GM08714 (cell line): ENCODE measurements around the gene MAP3K5.

Experiments used
- H3K4me3 ChIP-seq: fragments of 200-500 bp; sonication (Bioruptor generic); 2 replicates; pipeline ENCODE4 v1.5.1; 2014; ENCODE audit warnings: mild to moderate bottlenecking, low read length, inconsistent platforms
- ZNF274 ChIP-seq: IDR thresholded peaks from 2 replicates; pipeline ENCODE4 v1.6.1; 2012; ENCODE audit warnings: mild to moderate bottlenecking, low read depth, low read length

The MAP3K5 gene

GRCh38 chr6:136784271-136784664, 8.0 kb downstream of the MAP3K5 start:
- TF ChIP-seq ZNF274, result no peak
- peak overlapping the region; percentile 60 for H3K4me3 ChIP-seq

- H3K4me3 ChIP-seq, result peak overlapping the region; percentile 60
- TF ChIP-seq ZNF274, result no peak
These were observed 8.6 kb downstream of the MAP3K5 start for GRCh38 chr6:136783495-136784270.

DNA sequence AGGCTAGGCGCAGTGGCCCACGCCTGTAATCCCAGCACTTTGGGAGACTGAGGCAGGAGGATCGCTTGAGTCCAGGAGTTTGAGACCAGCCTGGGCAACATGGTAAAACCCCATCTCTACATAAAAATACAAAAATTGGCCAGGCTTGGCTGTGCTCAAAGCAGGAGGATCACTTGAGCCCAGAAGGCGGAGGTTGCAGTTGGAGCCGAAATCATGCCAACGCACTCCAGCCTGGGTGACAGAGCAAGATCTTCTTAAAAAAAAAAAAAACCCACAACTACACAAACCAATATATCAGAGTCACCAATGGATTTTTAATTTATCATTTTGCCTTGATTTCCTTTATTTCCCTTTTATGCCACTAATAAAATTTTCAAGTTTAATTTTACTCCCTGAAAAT, 9.3 kb downstream of the MAP3K5 start:
- no peak overlapping the region for H3K4me3 ChIP-seq
- TF ChIP-seq ZNF274, result no peak

- H3K4me3 ChIP-seq, result no peak overlapping the region
These were observed 10.1 kb downstream of the MAP3K5 start for GRCh38 chr6:136782021-136782770.

DNA sequence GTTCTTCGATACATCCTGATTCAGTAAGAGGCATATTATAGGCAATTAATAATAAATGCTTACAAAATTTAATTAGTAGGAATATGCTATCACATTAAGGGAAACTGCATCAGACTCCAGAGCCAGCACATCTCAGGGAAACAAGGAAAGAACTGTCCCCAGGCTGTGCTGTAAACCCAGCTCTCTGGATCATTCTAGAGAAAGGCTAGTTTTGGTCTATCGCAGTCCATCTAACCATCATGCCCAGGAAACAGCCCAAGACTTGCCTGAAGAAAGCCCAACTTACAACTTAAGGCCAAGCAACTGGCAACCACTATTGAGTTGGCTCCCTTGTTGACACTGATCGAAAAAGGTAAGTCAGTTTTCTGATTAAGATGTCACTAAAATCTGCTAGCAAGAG, 11.3 kb downstream of the MAP3K5 start:
- no peak overlapping the region for H3K4me3 ChIP-seq
- no peak for TF ChIP-seq ZNF274

More at GRCh38 chr6:136782021-136782770, 10.1 kb downstream of the MAP3K5 start:
- TF ChIP-seq ZNF274, result no peak

DNA sequence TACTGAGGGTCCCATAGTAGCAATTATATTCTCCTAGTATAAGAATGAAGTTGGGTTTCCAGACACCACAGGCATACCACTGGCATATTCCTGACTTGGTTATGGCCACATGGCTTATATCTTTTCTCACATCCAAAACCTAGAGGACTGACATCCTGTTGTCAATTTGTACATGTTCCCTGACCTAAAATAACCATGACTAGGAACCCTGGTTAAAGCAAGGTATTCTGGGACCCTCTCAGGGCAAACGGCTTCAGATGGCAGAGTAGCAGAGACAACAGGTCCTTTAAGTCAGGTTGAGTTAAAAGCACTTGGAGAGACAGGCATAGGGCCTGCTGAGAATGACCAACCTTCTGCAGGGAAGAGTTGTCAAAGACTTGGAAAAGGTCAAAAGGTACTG, 12.6 kb downstream of the MAP3K5 start:
- no peak for TF ChIP-seq ZNF274
- no peak overlapping the region for H3K4me3 ChIP-seq

DNA sequence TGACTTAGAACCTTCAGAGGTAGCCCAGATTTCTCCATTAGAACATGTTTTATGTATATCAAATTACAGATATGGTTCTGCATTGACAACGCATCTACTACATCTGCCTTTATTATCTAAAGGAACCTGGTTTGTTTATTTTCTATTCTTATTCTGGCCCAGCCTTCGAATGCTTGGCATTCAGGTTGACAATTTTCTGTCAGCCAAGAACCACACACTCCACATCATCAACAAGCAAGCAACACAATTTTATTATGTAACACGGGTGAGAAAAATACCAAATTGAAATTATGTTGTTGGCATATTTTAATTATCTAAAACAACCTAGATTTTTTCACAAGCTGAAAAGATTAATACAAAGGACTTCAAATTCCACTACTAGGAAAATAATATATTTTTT, 14.6 kb downstream of the MAP3K5 start:
- no peak overlapping the region for H3K4me3 ChIP-seq
- no peak for TF ChIP-seq ZNF274

DNA sequence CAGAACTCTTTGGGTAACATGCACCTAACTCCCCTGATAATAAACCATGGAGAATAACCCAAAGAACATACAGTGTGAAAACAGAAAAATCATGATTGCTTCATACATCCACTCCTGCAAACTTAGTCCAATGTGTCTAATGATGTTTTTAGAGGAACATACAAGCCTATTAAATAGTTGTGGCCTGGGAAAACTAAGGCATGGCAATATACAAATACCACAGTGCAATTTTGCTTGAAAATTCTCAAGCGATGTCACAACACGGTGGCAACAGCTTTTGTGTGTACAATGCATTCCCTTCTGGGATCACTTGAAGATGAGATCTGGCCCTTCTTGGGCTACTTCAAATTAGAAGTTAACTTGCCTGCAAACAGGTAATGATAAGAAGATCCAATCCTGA, 16.7 kb downstream of the MAP3K5 start:
- no peak overlapping the region for H3K4me3 ChIP-seq
- TF ChIP-seq ZNF274, result no peak

GRCh38 chr6:136775081-136775480, 17.2 kb downstream of the MAP3K5 start:
- no peak for TF ChIP-seq ZNF274
- no peak overlapping the region for H3K4me3 ChIP-seq

DNA sequence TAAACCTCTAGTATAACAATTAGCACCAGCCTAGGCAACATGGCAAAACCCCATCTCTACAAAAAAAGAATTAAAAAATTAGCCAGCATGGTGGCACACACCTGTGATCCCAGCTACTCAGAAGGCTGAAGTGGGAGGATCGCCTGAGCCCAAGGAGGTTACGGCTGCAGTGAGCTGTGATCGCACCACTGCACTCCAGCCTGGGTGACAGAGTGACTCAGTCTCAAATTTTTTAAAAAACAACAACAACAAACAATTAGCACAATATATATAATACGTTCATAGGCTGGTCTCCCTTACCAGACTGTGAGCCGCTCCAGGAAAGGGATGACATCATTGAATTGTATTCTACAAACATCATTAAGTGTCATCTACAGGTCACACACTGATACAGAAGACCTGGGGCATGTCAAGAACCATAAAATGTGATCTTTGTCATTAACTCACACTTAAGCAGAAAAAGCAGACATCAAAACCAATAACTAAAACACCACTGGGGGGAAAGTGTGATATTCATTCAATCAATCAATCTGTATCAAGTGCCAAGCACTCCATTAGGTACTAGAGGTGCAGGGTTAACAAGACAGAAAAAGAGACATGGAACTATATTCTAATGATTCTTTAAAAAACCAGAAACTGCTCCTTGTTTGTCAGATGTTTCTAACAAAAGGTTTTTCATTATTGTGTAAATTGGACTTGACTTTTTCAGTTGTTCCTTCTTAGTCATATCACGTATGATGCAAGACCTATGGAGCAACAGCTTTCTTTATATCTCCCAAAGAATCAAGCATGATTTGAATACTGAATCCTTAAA, 17.8 kb downstream of the MAP3K5 start:
- TF ChIP-seq ZNF274, result no peak
- H3K4me3 ChIP-seq, result no peak overlapping the region

GRCh38 chr6:136773473-136773796, 18.8 kb downstream of the MAP3K5 start:
- peak overlapping the region; percentile 45; the same call in 1 of the 2 replicates for H3K4me3 ChIP-seq

GRCh38 chr6:136772685-136773472, 19.4 kb downstream of the MAP3K5 start:
- no peak for TF ChIP-seq ZNF274
- H3K4me3 ChIP-seq, result peak overlapping the region; percentile 45; the same call in 1 of the 2 replicates

More at GRCh38 chr6:136773473-136773796, 18.8 kb downstream of the MAP3K5 start:
- no peak for TF ChIP-seq ZNF274

DNA sequence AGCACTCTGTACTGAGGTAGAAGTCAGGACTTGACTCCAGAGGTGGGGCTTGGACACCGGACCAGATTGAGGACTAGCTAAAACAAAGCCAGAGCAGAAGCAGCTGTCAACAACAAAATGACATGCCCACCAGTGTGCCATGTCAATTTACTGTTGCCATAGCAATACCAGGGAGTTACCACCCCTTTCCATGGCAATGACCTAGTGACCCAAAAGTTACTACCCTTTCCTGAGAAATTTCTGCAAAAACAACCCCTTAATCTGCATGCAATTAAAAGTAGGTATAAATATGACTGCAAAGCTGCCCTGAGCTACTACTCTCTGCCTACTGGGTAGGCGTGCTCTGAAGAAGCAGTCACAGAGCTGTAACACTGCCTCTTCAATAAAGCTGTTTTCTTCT, 21.0 kb downstream of the MAP3K5 start:
- TF ChIP-seq ZNF274, result no peak
- H3K4me3 ChIP-seq, result no peak overlapping the region; the same call in 1 of the 2 replicates

- no peak for TF ChIP-seq ZNF274
- no peak overlapping the region for H3K4me3 ChIP-seq
These were observed 22.5 kb downstream of the MAP3K5 start for GRCh38 chr6:136769759-136770158.
